ENCODE data around the gene C1QTNF1.

C1QTNF1 gene

DNA sequence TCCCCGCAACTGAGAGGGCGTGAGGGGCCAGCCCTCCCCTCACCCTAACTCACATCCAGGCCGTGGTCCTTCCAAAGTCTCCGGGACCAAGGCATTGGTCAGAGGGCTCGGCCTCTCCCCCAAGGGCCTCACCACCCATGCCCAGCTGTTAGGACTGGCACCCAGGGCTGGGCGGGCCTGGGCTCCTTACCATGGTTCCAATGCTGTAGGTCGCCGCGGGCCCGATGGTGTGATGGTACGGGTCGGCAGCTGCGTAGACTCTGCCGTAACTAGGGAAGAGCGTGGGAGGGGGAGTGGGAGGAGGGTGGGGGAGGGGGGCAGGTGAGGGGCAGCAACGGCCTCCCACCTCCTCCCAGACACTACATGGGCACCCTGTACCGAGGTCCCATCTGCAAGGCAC is 70.3 kb downstream of the C1QTNF1 start:
- DNase-seq (ENCODE audit: low spot score), result no peak

DNA sequence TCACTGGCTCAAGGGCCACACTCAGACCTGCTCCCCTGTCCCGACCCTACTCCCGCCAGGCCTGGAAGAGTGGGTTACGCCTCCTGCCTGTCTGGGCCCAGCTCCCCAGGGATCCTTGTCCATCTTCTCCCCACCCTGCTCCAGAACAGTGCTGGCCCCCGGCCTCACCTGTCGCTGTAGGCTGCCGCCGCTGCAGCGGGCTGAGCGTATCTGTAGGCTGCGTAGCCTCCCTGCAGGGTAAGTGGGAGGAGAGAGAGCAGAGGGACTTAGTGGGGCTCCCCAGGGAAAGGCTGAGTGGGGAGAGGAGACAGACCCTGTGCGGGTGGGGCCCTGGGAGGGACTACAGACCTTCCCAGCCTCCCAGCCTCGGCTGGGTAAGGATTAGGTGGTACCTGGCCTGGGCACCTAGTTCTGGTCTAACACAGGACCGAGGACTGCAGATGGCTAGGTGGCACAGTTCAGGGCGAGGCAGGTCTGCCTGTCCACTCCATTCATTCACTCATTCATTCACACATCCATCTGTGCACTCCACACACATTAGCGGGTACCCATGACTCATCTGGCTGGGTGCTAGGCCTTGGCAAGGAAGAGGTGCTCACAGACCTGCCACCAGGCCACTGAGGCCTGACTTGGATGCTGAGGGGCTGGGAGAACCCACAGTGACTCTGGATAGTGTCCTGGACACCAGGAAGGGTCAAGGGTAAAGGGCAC is 71.5 kb downstream of the C1QTNF1 start:
- DNase-seq (ENCODE audit: low spot score), result no peak

DNA sequence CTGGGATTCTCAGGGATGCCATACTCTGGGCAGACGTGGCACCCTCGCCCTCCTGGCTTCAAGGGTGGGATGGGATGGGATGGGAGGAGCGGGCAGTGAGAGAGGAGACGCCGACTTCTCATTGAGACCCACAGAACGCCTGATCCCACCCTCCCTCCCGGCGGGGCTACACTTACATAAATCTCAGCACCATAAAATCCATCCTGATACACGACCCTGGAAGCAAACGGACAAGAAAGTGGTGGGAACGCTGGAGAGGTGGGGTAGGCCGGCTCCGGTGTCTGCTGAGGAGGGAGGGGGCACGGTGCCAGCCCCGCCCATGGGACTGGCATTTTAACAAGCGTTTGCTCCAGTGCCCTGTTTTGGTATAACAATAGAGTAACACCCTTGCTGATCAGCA is 72.5 kb downstream of the C1QTNF1 start:
- DNase-seq (ENCODE audit: low spot score), result no peak

DNA sequence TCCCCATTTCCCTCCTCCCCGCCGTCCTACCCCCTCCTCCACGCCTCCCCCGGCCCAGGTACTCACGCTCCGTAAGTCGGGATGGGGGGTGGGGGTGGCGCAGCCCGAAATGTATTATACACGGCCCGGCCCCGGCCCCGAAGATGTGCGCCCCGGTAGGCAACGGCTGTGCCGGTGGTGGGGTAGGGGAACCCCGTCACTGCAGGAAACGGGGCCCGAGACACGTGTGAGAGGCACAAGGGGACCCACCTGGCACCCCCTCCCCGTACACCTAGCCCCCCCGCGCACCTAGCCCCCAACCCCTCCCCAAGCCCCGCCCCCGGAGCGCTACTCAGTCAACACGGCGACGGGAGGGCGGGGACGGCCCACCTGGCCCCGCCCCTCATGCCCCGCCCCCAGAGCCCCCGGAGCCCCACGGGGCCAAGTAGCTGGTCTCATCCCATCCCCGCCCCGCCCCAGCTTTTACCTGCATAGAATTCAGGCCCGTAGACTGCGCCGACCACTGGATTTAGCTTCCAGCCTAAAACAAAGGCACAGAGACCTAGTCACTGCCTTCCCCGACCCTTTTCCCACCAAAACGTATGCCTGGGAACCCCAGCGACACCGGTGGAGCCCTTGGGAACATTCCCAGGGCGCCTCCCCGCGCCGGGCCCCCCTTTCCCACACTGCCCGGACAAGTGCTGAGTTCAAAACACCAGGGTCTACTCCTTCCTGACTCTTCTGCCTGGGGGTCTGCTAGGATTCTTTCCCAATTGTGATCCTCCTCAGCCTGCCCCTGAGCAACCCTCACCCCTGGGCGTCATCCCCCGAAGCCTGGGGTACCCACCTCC is 73.5 kb downstream of the C1QTNF1 start:
- DNase-seq (ENCODE audit: low spot score), result no peak

DNA sequence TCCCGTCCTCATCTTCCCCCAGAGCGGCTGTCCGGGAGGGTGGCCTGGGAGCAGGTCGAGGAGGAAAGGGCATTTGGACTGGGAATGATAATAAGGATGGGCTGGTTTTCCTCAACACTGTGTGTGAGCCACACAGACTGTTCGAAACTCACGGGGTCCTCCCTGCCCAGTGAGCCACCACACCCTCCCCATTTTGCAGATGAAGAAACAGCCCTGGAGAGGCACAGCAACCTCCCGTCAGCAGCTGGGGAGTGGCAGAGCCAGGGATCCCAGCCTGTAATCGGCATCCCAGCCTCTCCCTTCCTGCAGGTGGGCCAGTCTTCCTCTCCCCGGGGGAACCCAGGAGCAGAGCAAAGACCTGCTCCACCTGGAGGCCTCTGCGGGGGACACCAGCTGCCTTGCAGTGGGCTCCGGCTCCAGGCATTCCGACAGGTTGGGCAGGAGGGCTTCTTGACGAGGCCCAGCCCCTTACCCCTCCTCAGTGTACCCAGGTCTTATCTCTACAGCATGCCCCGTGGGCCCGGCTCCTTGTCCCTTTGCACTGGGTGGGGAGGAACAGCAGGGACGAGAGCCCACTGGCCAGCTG is 74.4 kb downstream of the C1QTNF1 start:
- no peak for DNase-seq (ENCODE audit: low spot score)

All from hematopoietic multipotent progenitor cell treated with erythropoietin and hydrocortisone succinate and interleukin-3 and kit ligand, for 17 days (in vitro differentiated cells).